BLaER1 (cell line): ENCODE data around the gene ABL1.
A peak's percentile ranks its signal among the peaks of the same experiment; 100 is the strongest.

Experiments
- H3K27ac ChIP-seq: shearing (Covaris generic); formaldehyde crosslinking; 2 replicates; pipeline ENCODE4 v1.8.1; 2022
- H3K27me3 ChIP-seq: shearing (Covaris generic); formaldehyde crosslinking; 2 replicates; pipeline ENCODE4 v1.8.1; 2022
- H3K36me3 ChIP-seq: shearing (Covaris generic); formaldehyde crosslinking; 2 replicates; pipeline ENCODE4 v1.8.1; 2022
- H3K4me1 ChIP-seq: shearing (Covaris generic); formaldehyde crosslinking; 2 replicates; pipeline ENCODE4 v1.8.1; 2022
- H3K4me2 ChIP-seq: shearing (Covaris generic); formaldehyde crosslinking; 2 replicates; pipeline ENCODE4 v1.8.1; 2022
- H3K4me3 ChIP-seq: shearing (Covaris generic); formaldehyde crosslinking; 2 replicates; pipeline ENCODE4 v1.8.1; 2022
- H3K9ac ChIP-seq: shearing (Covaris generic); formaldehyde crosslinking; 2 replicates; pipeline ENCODE4 v1.8.1; 2022
- H3K9me3 ChIP-seq: shearing (Covaris generic); formaldehyde crosslinking; 2 replicates; pipeline ENCODE4 v1.8.1; 2022
- H4K20me1 ChIP-seq: shearing (Covaris generic); formaldehyde crosslinking; 2 replicates; pipeline ENCODE4 v1.8.1; 2022
- Cebpa-rat ChIP-seq: shearing (Covaris generic); IDR thresholded peaks from 2 replicates; pipeline ENCODE4 v1.8.1; 2022

ABL1 gene

DNA sequence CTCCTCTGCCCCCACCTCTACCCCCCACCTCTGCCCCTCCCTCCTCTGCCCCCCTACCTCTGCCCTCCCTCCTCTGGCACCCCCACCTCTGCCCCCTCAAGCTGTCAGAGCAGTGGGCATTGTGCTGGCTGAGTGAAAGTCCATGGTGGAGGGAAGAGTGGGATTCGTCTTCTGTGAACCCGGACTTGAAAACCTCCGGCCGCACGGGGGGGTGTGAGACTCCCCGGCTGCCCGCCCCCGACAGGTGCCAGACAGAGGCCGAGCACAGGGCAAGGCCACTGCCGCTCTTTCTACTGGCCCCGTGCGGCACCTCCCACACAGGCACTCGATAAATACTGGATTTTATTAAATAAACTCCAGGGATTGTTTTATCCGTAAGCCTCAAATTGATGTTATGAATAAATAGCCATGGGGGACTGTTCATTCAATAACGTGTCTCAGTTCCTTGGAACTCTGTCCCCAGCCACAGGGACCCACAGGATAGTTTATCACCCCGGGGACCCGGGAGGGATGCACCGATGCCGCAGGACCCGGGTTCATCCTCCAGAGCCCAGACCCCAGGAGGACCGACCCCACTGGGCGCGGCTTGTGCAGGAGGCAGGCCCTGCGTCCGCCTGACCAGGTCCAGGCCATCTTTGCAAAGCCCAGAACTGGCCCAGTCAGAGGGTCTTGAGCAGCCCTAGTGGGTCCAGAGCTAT lies 64.1 kb downstream of the ABL1 start:
- no peak overlapping the region for H3K27ac ChIP-seq
- TF ChIP-seq Cebpa-rat = no peak
- no peak overlapping the region for H3K4me3 ChIP-seq
- H3K4me1 ChIP-seq = peaks cover 57% of the 10 kb centered on the region
- H3K4me2 ChIP-seq = no peak overlapping the region
- H3K9me3 ChIP-seq = no peaks in the 10 kb centered on the region
- H3K9ac ChIP-seq = no peak overlapping the region
- no peaks in the 10 kb centered on the region for H3K36me3 ChIP-seq
- H4K20me1 ChIP-seq = peaks cover 15% of the 10 kb centered on the region; the same call in 1 of the 2 replicates
- no peaks in the 10 kb centered on the region for H3K27me3 ChIP-seq

DNA sequence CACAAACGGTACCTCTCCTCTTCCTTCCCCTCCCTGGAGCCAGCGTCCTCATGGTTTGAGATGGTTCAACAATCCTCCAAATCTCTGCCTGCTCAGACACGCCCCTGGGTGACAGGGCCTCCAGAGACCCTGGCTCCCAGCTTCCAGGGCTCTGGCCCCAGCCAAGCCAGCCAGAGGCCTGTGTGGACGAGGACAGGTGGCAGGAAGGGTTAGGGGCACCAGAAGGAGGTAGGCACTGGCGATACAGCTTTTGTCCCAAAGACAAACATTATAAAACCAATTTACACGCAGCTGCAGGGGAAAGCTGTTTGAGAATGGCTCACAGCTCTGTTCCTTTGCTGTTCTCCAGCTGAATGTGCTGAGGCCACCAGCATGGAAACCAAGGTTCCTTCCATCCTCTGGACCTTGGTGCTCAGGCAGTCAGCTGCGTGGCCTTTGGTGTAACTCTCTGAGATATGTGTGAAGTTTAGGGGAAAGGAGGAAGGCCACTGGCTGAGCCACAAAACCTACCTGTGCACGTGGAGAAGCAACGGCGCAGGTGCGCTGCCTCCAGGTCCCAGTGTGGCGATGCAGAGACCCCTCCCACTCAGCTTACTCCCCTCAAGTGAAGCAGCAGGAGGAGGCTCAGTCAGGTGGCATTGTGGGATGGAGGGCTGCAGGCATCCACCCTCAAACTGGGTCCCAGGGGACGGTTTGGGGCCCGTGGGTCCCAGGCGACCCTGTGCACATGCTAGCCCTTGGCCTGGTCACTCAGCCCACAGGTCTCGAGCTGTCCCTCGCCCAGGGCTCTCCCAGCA lies 65.8 kb downstream of the ABL1 start:
- Histone ChIP-seq H3K4me2 (peak overlapping the region; percentile 48), H3K9ac (0 out of 2 replicates have a peak overlapping the region, but pooled peaks have one; percentile 10), H3K27me3 (no peaks in the 10 kb centered on the region)

DNA sequence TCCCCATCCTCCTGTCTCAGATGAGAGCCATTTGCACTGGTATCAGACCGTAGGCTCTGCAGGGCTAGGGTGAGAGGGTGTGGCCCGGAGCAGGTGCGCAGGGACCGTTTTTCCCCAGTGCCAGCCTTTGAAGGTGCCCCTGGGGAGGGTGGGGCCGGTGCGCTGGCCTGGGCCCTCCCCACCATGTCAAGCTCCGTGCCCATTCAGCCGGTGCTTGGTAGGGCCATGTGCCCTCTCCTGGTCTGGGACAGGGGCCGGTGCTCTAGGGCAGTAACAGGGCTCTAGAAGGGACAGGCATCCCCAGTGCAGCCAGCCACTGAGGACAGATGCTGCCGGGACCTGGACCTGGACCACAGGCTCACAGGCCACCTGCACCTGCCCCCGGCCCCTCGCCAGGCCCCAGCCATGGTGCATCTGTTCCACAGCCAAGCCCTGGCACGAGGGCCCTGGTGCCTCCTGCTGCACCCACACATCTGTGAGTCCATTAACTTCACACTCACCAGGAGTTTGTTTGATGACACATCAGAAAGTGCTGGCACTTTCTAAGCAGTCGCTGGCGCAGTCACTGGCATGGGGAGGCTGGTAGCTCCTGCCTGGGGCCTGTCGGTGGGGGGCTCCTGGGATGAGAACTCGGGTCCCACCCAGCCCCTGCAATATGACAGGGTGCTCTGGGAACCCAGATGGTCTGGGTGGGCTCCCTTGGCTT lies 66.6 kb downstream of the ABL1 start:
- H3K36me3 ChIP-seq = no peaks in the 10 kb centered on the region
- H3K9me3 ChIP-seq = no peaks in the 10 kb centered on the region
- H3K27me3 ChIP-seq = no peaks in the 10 kb centered on the region
- no peaks in the 10 kb centered on the region for H4K20me1 ChIP-seq
- no peak overlapping the region for H3K4me3 ChIP-seq
- H3K27ac ChIP-seq = no peak overlapping the region
- no peak overlapping the region for H3K9ac ChIP-seq
- TF ChIP-seq Cebpa-rat = no peak
- H3K4me1 ChIP-seq = peaks cover 35% of the 10 kb centered on the region
- peak overlapping the region; percentile 48 for H3K4me2 ChIP-seq

More for the DNA sequence above, 65.8 kb downstream of the ABL1 start:
- Histone ChIP-seq H3K9me3 (no peaks in the 10 kb centered on the region), H3K27ac (no peak overlapping the region), H3K4me3 (no peak overlapping the region), H4K20me1 (peaks cover 3% of the 10 kb centered on the region; the same call in 1 of the 2 replicates), H3K36me3 (no peaks in the 10 kb centered on the region), H3K4me1 (peaks cover 40% of the 10 kb centered on the region)
- no peak for TF ChIP-seq Cebpa-rat

DNA sequence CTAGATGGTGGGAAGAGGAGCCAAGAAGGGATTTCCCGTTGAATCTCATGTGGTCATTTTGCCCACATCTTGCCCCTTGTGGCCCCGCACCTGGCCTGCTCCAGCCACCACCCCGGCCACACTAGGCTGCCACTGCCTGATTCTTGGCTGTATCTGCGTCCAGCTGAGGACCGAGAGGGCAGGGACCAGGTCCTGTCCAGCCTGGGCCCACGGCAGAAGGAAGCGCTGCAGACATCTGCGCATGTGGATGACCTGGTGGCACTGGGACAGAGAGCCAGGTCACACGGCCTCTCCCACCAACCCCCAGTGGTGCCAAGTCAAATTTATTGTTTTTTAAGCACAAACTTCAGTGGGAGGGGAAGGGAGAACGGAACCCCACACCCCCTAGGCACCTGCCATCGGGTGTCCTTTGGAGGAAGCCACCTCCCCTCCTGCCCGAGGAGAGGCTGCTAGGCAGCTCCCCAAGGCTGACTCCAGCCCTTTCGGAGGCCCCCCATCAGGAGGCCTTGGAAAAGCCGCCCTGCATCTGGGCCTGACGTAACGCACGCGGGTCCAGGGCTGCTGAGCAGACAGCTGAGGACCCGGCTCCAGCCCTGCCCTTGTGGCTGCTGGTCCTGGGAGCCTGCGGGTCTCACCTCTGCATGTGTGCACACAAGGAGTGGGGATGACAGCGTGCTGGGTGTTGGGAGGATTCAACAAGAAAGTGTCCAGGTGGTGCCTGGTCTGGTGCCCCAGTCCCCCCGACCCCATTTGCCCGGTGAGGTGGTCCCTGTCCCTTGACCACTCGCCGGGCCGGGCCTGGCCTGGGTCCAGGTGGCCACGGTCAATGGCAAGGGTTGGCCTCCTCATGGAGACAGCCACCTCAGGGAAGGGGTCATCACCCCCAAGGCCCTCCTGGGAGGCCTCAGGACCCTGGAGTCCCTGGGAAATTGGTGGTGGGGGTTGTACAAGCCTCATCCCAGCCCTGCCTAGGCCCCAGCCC lies 67.4 kb downstream of the ABL1 start:
- no peak overlapping the region for H3K27ac ChIP-seq
- no peak overlapping the region for H3K9ac ChIP-seq
- H3K36me3 ChIP-seq = no peaks in the 10 kb centered on the region
- H3K4me2 ChIP-seq = peak overlapping the region; percentile 48
- no peaks in the 10 kb centered on the region for H3K9me3 ChIP-seq
- TF ChIP-seq Cebpa-rat = no peak
- no peaks in the 10 kb centered on the region for H4K20me1 ChIP-seq
- H3K27me3 ChIP-seq = no peaks in the 10 kb centered on the region
- H3K4me1 ChIP-seq = peaks cover 35% of the 10 kb centered on the region
- no peak overlapping the region for H3K4me3 ChIP-seq

DNA sequence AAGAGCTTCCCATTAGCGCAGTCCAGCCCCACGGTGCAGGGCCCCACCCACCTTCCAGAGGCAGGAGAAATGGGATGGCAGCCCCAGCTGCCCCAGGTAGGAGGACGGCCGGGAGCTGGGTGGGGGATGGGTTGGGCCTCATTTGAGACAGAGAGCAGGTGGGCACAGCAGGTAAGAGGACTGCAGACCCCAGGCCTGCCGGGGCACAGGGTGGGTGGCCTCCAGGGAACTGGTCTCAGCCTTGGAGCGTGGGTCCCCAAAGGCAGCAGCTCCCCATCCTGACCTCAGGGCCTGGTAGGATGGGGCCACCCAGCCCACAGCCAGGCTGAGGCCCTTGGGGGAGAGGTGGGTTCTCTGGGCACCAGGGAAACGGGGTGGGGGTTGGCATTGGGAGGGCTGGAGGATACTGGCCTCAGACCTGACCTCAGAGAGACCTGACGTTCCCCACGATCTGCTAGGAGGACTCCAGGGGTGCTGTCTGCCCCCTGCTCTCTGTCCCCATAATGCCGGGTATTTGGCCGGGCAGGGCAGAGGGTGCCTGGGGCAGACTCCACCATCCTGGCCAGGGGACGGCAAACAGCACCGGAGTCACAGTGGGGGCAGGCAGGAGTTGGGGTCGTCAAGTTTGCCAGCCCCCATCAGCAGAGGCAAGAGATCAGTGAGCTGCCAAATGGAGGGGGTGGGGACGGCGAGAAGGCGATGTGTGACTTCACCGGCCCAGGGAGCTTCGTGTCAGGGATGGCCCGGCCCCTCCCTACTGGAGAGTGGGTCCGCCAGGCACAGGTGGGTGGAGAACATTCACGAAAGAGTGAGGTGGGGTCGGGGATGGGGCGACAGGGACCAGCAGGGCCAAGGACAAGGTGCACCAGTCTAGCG lies 68.4 kb downstream of the ABL1 start:
- H3K27me3 ChIP-seq = no peaks in the 10 kb centered on the region
- H3K36me3 ChIP-seq = no peaks in the 10 kb centered on the region

DNA sequence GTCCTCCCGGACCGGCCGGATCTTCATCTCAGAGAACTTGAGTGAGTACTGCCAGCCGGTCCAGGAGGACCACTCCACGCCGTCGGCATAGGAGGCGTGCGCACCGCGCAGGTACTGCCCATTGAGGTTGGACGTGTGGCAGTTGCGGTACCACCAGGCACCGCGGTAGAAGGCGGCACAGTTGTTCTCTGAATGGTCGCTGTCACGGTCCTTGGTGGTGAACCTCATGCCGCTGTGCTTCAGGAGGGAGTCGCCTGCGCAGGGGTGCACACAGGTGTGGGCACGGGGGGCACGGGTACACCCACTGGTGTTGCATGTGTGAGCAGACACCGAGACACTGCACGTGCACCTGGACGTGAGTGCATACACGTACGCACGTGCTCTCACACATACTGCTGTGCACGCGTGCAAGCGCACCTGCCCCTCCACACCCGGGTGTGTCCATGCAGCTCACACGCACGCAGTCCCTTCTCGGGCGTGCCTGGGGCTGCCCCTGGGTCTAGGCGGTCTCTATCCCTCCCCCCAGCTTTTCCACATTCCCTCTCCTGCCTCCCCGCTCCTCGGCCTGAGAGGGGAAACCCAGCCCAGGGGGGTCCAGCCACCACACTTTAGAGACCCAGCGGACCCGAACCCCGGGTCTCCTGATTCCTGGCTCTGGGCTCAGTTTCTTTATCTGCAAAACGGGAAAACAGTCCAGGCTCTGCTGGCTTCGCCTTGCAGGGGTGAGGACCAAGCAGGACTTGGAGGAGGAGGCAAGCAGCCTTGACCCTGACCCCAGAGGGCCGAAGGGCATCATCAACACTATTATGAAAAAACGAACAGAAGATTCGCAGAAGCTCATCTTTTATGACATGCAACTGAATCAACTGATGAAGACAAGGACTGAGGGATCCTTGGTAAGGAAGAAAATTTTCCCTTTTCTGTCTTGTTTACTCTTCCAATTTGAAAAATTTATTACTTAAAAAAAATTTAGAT lies 69.3 kb downstream of the ABL1 start:
- no peaks in the 10 kb centered on the region for H3K27me3 ChIP-seq
- no peak overlapping the region for H3K4me2 ChIP-seq
- no peaks in the 10 kb centered on the region for H3K9me3 ChIP-seq
- peaks cover 36% of the 10 kb centered on the region for H3K4me1 ChIP-seq
- H4K20me1 ChIP-seq = no peaks in the 10 kb centered on the region
- no peak overlapping the region for H3K4me3 ChIP-seq
- no peak overlapping the region for H3K27ac ChIP-seq
- no peaks in the 10 kb centered on the region for H3K36me3 ChIP-seq
- no peak overlapping the region for H3K9ac ChIP-seq
- TF ChIP-seq Cebpa-rat = no peak

More for the DNA sequence above, 68.4 kb downstream of the ABL1 start:
- Histone ChIP-seq H3K4me1 (peaks cover 34% of the 10 kb centered on the region), H3K9me3 (no peaks in the 10 kb centered on the region), H3K4me3 (no peak overlapping the region), H3K9ac (no peak overlapping the region), H4K20me1 (no peaks in the 10 kb centered on the region), H3K27ac (no peak overlapping the region), H3K4me2 (no peak overlapping the region)
- no peak for TF ChIP-seq Cebpa-rat

DNA sequence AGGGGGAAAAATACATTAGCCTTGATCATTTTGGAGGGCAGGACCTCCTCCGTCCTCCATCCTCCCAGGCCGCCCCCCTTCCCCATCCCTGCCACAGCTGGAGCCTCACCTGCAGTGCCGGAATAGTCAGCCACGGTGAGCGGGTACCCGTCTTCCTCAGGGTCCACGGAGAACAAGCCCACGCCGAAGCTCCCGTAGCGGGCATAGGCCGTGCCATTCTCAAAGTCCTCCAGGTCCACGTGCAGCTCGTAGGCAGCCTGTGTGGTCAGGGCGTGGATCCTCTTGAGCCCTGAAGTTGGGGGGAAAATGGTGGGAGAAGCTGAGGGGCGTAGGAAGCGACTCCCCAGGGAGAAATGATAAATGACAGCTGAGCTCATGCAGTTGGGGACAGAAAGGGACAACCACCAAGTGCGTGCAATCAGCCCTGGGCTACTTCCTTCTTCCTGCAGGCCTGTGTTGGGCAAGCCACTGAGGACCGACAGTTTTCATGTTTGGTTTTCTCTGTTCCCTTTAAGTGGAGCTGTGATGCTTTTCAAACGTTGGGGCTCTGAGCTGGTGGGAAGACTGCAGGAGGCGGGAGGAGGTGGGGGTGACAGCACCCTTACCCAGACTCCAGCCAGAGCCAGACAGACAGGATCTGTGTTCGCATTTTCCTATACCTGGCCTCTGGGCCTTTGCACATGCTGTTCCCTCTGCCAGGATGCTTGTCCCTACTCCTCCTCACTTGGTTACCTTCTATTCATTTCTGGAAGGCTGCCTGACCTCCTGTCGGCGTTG lies 70.3 kb downstream of the ABL1 start:
- no peak overlapping the region for H3K4me3 ChIP-seq
- no peaks in the 10 kb centered on the region for H4K20me1 ChIP-seq
- no peak overlapping the region for H3K27ac ChIP-seq
- H3K4me2 ChIP-seq = no peak overlapping the region; the same call in 1 of the 2 replicates
- no peaks in the 10 kb centered on the region for H3K9me3 ChIP-seq
- H3K9ac ChIP-seq = no peak overlapping the region
- no peak for TF ChIP-seq Cebpa-rat
- peaks cover 32% of the 10 kb centered on the region for H3K4me1 ChIP-seq
- H3K27me3 ChIP-seq = no peaks in the 10 kb centered on the region
- H3K36me3 ChIP-seq = no peaks in the 10 kb centered on the region
